ENCODE data around the gene GPAM.
"Not testable (repeated sequence)": the region's sequence is repeated elsewhere in the genome, so short reads cannot be mapped to it uniquely, and the experiment has no call there.

Gene GPAM

DNA sequence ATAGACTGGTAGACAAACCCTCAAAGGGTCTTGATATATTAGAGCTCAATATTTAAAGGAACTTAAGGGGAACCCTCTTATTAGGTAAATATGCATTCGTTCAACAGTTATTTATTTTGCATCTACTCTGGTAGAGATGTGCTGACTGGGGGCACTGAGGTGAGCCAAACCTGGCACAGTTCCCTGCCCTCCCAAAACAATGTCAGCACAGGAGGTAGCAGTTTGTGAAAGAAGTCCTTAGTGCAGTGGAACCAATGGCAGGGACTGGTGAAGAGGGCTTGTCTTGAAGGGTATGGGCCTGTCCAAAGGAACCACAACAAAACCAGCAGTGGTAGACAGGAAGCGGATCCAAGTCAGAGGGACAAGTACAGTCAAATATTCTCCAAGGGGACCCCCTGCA, 32.6 kb upstream of the GPAM start:
- DNase-seq (ENCODE audit: low read depth): no peak

DNA sequence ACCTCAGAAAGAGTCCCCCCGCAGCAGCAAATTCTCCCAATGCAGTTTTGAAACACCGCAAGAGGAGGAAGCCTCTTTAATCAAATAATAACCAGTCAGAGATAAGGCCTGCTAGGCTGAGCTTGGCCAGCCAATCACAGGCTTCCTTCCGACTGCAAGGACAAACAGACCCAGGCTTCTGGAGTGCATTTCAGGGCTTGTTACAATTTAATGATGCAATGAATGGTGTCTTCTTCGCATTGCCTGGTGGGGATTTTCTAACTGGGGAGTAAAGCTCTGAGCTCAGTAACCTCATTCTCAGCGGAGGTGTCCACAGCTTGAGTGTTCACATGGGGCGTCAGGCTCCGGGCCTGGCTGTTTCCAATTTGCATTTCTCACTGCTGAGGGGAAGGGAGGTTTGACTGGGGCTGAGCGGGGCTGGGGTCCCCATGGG, 31.8 kb upstream of the GPAM start:
- no peak for DNase-seq (ENCODE audit: low read depth)

DNA sequence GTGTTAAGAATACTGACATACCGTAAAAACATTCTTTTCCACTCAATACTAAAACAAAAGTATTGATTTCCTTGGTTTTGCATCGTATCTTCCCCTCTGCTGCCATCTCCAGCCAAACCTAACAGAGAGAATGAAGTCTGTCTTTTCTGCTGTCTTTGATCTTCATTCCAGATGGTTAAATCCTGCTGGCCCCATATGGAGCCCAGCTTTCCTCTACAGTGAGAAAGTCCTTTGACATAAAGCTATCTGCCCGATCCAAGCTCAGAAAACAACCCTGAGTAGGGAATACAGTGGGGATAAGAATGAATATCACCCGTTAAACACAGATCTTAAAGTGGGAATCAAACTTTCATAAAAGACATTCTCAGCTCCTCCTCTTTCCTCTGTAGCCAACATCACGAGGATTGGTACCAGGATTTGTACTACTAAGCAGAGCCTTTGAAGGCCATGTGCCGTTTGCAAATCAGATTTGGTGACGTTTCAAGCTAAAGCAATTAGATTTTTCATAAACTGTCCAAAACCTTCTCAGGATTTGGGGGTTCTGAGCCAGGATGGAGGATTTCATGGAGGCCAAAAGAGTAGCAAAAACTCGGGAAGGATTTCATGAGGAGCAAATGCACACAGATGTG, 30.8 kb upstream of the GPAM start:
- no peak for DNase-seq (ENCODE audit: low read depth)

DNA sequence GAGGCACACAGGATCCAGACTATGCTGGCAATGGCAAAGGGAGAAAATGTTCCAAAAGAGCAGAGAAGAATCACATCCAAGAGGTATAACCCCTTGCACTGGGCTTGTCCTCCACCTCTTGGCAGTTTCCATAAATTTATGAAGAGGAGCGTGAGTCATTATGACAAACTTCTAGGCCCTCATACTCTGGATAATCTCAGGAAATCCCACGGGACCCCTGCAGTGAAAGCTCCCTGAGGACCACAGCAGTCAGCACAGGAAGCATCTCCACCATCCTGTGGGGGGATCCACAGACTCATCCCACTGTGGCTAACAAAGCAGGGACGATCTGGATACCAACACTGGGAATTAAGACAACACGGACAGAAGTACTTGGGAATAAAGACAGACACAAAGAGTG, 30.3 kb upstream of the GPAM start:
- no peak for DNase-seq (ENCODE audit: low read depth)

DNA sequence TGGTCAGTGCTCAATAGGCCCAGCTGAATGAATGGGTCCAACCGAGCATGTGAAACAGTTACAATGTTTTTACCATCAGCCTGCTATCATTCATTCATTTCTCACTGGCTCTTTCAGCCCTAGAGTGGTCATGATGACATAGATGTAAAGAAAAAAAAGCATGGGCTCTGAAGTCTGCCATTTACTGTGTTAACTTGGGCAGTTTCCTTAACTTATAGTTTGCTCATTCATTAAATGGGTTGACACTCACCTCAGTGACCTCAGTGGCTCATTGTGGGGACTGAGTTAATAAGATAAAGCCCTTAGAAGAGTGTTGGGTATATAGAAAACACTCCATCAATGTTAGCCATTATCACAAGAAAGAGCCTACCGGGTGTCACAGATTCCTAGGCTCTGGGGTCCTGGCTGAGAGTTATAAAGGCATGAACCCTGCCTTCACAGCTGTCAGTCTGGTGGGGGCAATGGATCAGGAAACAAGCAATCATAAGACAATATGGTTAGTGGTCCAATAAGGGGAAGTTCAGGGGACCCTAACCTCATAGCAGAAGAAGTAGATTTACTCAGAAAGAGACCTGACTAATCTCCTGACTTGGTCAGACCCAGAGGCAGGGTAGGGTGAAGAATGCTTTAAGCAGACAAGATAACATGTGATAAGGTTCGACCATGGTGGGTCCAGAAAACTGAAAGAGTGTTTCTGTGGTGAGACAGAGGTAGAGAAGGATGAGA, 29.7 kb upstream of the GPAM start:
- no peak for DNase-seq (ENCODE audit: low read depth)

DNA sequence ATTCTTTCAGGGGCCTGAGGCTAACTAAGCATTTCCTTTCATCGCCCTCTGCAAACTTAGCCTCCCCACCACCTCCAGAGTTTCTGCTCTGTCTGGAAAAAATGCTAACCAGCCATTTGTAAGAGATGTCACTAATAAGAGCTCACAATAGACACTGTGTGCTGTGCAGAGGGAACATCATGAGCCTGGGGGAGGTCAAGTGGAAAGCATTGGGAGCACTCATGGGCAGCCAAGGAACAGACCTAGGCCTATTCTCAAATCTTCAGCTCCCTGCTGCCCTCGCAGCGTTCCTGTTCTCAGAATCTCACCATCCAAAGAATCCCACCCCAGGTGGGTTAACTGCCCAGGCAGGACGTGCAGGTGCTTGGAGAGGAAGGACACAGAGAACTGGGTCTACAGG, 27.1 kb upstream of the GPAM start:
- DNase-seq (ENCODE audit: low read depth): no peak

DNA sequence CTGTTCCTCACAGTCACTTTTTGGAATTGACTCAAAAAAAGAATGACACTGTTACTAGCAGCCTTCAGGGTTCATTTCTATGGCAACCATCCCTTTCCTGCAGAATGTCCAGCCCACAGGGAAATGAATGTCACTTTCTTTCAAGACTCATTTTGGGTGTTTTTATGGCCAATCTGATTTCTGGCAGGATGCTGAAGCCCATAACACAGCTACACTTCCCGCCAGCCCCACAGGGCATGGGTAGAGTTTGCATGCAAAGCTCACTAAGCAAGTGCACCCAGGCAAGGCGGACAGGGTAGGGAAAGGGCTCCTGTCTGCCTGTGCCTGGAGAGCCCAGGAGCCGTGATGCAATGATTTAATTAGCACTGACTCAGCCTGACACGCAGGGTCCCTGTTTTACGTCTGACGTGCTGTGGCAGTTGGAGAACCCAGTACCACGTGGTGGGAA, 26.1 kb upstream of the GPAM start:
- no peak for DNase-seq (ENCODE audit: low read depth)

DNA sequence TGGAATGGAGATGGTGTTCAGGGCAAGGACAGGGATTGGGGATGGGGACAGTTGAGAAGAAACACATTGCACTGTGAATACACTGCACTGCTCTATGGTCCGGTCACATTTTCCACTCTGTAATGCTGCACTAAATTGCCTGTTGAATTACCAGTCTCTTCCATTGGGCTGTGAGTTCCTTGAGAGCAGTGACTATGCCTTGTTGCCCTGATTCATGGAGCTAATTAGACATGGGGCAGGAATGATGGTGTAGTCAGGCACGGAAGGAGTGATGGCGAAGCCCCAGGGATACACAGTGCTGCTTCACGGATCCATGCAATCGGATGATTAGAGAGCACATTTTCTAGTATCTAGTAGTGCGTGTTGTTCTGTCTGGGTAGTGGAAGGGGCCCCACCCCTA, 25.4 kb upstream of the GPAM start:
- DNase-seq (ENCODE audit: low read depth): no peak

DNA sequence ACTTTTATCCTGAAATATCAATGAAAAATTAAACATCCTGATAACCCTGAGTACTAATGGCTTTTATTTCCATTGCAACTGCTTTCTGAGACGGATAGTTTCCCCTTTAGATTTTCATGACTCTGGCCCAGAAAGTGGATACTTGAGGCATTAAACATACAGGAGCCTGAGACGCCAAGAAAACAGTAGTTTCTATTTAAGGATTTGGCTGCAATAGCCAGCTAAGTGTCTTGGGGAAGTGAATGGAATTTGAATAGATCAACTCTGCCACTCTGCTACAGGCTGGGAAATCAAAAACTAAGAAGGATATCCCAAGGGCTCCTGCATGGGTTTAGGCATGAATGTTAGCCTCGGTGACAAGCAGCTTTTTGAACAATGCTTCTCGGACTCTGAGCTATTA, 24.7 kb upstream of the GPAM start:
- DNase-seq (ENCODE audit: low read depth): no peak

DNA sequence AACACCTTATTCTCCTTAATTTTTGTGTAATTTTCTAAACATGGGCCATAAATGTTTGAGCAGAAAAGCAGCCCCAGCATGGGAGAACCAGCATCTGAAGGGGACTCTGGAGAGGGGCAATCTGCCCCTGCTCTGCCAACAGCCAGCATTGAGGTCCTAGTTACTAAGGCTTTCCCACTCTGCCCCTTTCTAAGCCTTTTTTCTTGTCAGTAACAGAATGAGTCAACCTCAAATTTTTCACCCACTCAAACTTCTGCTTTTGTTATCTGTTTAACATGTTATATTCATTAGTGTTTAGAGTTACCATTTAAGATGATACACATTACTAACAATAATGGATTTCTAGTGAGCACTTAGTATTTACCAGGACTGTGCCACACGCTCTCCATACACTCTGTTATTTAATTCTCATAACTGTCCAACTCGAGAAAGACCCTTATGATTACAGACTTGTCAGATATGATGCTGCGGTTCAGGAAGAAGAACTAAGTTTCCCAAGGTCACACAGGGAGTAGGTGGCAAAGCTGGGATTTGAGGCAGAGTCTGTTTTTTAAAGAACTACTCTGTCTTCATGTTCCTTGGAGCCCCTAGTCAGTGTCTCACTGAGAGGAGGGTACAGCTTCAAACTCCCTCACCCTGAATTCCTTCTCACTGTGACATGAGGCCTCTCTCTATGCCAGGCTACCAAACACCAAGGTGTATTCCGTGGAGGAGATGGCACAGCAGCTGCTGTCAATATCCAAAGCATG, 19.9 kb upstream of the GPAM start:
- DNase-seq (ENCODE audit: low read depth): no peak

DNA sequence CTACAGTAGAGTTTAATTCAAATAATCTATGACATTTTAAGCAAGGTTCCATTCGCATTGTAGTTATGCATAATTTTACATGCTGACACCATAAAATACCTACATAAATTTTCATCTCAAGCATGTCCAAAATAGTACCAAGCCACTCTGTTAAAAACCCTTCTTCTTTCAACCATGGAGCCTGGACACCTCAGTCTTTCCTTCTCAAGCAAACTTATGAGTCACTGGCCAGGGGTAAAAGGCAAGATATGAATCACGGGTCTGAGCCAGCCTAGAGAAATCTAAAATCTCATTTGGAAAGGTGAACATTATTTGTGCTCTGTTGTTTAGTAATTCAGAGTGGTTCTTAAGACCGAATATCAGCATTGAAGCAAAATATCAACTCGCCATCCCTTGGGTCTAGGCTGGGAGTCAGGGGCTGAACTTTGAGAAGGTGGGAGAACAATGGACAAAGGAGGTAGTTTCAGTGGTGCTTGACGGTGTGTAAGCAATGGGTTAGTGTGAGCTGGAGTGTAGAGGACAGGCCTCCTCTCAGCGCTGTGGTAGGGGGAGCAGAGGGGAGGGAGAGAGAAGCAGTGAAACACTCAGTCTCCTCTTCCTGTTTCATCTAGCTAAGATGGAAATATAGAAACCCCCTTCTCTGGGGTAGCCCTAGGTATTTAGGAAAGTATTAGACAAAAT, 19.1 kb upstream of the GPAM start:
- no peak for DNase-seq (ENCODE audit: low read depth)

DNA sequence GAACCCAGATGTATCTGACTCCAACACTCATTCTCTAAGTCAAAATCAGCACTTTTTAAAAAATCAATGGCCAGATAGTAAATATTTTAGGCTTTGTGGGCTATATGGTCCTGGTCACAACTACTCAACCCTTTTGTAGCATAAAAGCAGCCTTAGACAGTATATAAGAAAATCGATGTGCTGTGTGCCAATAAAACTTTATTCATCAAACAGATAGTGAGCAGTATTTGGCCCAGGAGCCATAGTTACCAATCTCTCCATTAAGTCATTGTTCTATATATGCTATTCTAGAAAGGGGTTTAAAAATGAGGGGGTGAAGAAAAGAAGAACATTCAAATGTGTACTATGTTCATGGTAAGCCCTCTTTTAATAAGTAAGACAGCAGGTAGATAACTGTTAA, 18.5 kb upstream of the GPAM start:
- DNase-seq (ENCODE audit: low read depth): no peak

DNA sequence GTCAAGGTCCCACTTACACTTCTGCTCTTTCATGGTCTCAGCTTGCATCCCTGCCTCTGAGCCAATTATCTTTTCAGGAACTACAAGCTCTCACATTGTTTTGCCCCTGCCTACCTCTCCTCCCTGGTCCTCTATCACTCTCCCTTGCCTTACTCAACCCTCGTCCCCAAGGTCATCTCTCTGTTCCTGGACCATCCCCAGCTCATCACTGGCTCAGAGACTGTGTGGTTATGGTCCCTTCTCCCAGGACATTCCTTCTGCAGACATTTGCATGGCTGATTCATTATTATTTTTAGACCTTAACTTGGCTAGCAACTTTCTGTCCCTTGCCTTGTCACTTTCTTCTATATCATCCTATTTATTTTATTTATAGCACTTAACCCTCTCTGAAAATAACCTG, 17.8 kb upstream of the GPAM start:
- no peak for DNase-seq (ENCODE audit: low read depth)

DNA sequence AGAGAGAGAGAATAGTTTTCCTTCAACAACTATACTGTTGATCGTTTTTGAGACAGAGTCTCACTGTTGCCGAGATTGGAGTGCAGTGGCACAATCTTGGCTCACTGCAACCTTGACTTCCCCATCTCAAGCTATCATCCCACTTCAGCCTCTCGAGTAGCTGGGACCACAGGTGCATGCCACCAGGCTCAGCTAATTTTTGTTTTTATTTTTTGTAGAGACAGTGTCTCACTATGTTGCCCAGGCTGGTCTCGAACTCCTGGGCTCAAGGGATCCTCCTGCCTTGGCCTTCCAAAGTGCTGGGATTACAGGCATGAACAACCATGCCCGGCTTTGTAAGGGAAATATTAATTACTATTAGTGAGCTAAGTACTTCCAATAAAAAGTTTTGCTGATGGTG, 16.7 kb upstream of the GPAM start:
- not testable (repeated sequence) for DNase-seq (ENCODE audit: low read depth)

DNA sequence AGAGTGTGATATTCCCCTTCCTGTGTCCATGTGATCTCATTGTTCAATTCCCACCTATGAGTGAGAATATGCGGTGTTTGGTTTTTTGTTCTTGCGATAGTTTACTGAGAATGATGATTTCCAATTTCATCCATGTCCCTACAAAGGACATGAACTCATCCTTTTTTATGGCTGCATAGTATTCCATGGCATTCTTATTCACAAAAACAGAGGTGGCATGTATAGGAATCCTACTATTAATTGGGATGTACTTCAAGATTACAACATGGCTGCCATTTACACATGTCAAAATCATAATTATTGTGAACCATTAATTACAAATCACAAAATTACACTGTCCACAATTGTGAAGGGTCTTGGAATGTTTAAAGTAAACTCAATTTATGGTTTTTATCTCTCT, 14.1 kb upstream of the GPAM start:
- not testable (repeated sequence) for DNase-seq (ENCODE audit: low read depth)

DNA sequence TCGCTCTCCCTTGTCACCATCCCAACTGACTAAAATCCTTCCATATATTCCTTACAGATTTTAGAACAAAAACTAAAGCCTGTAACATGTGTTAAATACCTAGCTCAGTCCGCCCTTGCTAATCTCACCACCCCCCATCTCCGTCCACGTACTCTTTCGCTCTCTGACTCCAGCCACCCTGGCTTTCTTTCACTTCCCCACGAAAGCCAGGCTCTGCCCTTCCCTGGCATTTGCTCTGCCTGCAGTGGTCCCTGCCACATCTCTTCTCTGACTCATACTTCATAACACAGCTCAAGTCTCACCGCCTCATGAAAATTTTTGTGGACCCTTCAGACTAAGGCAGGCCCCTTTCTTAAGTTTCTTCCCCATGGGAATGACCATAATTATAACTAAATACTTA, 11.7 kb upstream of the GPAM start:
- no peak for DNase-seq (ENCODE audit: low read depth)

DNA sequence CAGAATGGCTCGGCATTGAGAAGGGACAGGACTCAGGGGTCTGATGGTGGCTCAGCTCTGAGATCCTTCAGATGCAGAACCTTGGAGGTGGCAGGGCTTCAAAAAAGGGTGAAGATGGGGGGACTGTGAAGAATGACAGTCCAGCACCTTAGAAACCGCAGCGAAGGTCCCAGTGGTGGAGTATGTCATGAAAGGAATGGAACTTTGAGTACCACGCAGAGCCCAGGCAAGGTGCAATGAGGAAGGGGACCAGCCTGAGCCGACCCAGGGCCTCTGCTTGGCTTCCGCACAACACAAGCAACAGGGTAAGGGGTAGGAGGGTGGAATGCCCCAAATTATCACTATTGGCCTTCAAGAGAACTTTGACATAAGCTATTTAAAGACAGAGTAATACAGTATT, 8.2 kb upstream of the GPAM start:
- DNase-seq (ENCODE audit: low read depth): no peak

DNA sequence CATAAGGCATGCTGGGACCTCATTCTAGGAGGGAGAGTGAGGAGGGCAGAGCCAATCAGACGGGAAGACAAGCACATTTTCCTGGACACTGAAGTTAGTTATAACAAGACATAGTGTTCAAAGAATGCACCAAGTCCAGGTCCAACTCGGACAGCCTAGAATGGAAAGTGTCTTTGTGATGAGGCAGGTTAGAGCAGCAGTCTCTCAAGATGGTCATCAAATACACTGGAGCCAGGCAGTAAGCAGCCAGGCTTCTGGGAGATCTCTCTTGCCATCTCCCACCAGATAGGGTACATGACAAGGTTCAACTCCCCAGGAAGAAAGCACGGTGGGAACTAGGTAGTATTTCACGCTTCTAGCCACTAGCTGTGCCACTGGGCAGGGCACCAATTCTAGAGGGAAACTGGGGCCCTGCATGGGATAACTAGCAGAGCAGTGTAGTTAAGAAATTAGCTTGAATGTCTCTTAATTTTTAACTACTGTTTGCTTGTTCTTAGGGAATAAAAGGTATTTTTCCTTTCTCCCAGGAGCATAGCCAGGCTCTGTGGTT, 7.6 kb upstream of the GPAM start:
- DNase-seq (ENCODE audit: low read depth): no peak

DNA sequence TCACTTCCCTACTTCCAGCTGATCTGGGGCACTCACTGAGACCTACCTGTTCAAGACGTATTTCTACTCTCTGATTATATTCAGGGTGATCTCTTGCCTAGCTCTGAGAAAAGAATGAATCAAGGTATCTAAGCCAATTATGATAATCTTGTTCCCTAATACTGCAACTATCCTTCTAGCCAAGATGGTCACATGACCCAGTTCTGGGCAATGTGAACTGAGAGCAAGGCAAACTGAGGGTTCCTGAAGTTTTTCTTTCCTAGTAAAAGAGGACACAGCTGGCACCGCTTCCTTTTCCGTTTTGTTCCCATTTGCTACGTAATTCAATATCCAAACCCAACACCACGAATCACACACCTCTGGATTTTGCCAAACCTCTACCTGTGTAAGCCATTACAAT, 5.9 kb upstream of the GPAM start:
- no peak for DNase-seq (ENCODE audit: low read depth)

DNA sequence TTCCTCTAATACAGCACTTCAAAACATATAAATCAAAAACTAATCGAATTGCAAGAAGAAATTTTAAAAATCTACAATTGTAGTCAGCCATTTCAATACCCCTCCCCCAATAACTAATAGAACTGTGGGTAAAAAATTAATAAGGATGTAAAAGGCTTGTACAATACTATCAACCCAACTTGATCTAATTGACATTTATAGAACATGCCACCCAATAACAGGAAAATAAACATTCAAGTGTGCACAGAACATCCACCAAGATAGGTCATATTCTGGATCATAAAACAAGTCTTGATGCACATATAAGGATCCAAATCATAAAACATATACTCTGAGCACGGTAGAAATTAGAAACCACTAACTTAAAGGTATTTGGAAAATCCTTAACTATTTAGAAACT, 4.0 kb upstream of the GPAM start:
- no peak for DNase-seq (ENCODE audit: low read depth)

DNA sequence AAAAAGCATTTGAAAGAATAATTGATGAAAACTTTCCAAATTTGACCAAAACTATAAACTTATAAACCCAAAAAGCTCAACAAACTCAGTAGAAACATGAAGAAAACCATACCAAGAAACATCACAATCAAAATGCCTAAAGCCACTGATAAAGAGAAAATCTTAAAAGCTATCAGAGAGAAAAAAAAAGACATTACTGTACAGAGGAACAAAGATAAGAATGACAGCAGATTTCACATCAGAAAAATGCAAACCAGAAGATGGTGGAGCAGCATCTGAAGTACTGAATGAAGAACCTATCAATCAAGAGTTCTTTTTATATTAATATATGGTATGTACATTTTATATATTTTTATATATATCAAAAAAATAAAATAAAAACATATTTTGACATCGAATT, 2.4 kb upstream of the GPAM start:
- no peak for DNase-seq (ENCODE audit: low read depth)

DNA sequence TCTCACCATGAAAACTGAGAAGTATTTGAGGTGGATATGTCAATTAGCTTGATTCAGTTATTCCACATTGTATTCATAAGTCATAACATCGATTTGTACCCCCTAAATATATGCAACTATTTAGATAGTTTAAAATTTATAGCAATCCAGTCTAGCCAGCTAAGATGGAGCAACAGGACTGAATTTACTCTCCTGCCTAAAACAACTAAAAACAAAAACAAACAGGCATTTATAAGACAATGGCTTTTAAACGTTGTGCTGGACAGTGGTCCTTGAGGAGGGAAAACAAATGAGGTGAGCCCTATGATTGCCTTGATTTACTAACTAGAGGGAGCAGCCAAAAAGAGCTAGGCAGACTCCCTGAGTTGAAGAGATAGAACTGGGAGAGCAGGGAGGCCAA, 814 bp upstream of the GPAM start:
- DNase-seq (ENCODE audit: low read depth): no peak

DNA sequence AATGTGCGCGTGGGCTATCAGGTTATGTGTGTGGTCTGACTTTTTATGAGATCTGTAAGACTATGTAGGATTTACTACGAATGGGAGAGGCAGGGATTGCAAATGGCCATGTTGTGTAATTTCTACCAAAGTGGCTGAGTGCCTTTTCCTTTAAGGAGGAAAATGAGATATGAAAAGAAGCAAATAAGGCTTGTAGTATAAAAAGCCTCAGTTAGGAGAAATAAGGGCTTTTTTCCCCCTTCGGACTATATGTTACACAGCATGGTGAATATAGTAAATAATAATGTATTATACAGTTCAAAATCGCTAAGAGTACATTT, 447 bp upstream of the GPAM start:
- DNase-seq (ENCODE audit: low read depth): no peak

Measured in HS-5 (cell line).